Esophagus squamous epithelium (tissue), 5 donors: Measurements from ENCODE around the gene CTSO. TPM values are rescaled to one million over a fixed set of nuclear protein-coding genes. Genes with fewer than 3 reads are reported as not detected.

ENCODE experiments used
- DNase-seq: peaks from one replicate; lab custom pipeline; 2025; lab: John Stamatoyannopoulos, UW
- H3K27ac ChIP-seq, 4 donors: fragments of 200-600 bp; sonication (generic); one replicate each; pipeline ENCODE4 v1.5.1; 2016 to 2019; ENCODE audit warnings: mild to moderate bottlenecking in 1 of 4
- H3K27me3 ChIP-seq, 4 donors: fragments of 200-600 bp; sonication (generic); 1 replicate in 3 of 4; 2 replicates in 1 of 4; pipeline versions ENCODE4 v1.5.1 to v1.6.0; 2017 to 2021; ENCODE audit warnings: antibody characterized with exemption in 1 of 4
- H3K36me3 ChIP-seq, 3 donors: fragments of 200-600 bp; sonication (generic); one replicate each; pipeline ENCODE4 v1.5.1; 2016 to 2019
- H3K4me1 ChIP-seq, 3 donors: fragments of 200-600 bp; sonication (generic); one replicate each; pipeline ENCODE4 v1.5.1; 2017 to 2019
- H3K4me3 ChIP-seq, 4 donors: fragments of 200-600 bp; sonication (generic); 1 replicate in 3 of 4; 2 replicates in 1 of 4; pipeline ENCODE4 v1.5.1; 2016 to 2019; ENCODE audit warnings: mild to moderate bottlenecking in 2 of 4, moderate library complexity in 1 of 4
- H3K9me3 ChIP-seq, 3 donors: fragments of 200-600 bp; sonication (generic); one replicate each; pipeline ENCODE4 v1.5.1; 2016 to 2019
- CTCF ChIP-seq, 6 experiments: fragments of 450-650 bp in 4 of 6; fragments of 200-600 bp in 2 of 6; sonication (generic) in 2 of 6; IDR thresholded peaks; one replicate each; pipeline ENCODE4 v1.5.1; 2016 to 2019; ENCODE audit warnings: antibody characterized with exemption in 6 of 6, mild to moderate bottlenecking in 4 of 6, moderate library complexity in 4 of 6
- POLR2A ChIP-seq, 4 donors: fragments of 450-650 bp; IDR thresholded peaks; one replicate each; pipeline ENCODE4 v1.6.1; 2017; ENCODE audit warnings: antibody characterized with exemption in 4 of 4, mild to moderate bottlenecking in 4 of 4, moderate library complexity in 3 of 4
- WGBS, 2 donors: methylation state at CpG; one replicate each; pipeline ENCODE4 v1.1.5; 2018; 5-methylcytosine and 5-hydroxymethylcytosine counted together
- intact Hi-C: fragments of 100-400 bp; cut with DNase I; formaldehyde crosslinking; loops from one replicate; pipeline ENCODE4 v1.15.0; 2022
- total RNA-seq, 4 donors: library from RNA; depleted of rRNA; stranded (reverse); fragments of >200 nt; gene quantifications; one replicate each; pipeline ENCODE4 v1.1.0, GENCODE V29; 2016
- donor health status: DM: yes; HTN: yes; CAD: no.

CTSO gene
- total RNA-seq, 4 donors from 2014 or later, result 1.6 to 11.3 (median 6.7) TPM

- no peak for DNase-seq
- Histone ChIP-seq H3K4me1 (no peaks in the 10 kb centered on the region), H3K36me3 (peaks cover 0 to 44% (median 0%) of the 10 kb centered on the region in 3 donors), H3K27me3 (no peaks in the 10 kb centered on the region), H3K4me3 (no peak overlapping the region), H3K9me3 (no peaks in the 10 kb centered on the region), H3K27ac (no peak overlapping the region)
- 91 to 98% methylated on average over 3 of the region's 3 CpGs for WGBS, 2 donors
- TF ChIP-seq CTCF (IDR thresholded peaks at IDR 0.05) (no peak), POLR2A (IDR thresholded peaks at IDR 0.05) (no peak)
- intact Hi-C loops, result no loop called here
These were observed 23.8 kb downstream of the CTSO start for GRCh38 chr4:155929833-155930232.

GRCh38 chr4:155924637-155925036, 29.0 kb downstream of the CTSO start:
- peaks cover 0 to 39% (median 0%) of the 10 kb centered on the region in 3 donors for H3K36me3 ChIP-seq
- no peaks in the 10 kb centered on the region for H3K4me1 ChIP-seq
- no peak overlapping the region for H3K27ac ChIP-seq
- intact Hi-C loops, result no loop called here
- no peak overlapping the region for H3K4me3 ChIP-seq
- WGBS, 2 donors, result 54% methylated on average over 3 of the region's 3 CpGs
- no peaks in the 10 kb centered on the region for H3K27me3 ChIP-seq
- DNase-seq, result no peak
- H3K9me3 ChIP-seq, result no peaks in the 10 kb centered on the region
- TF ChIP-seq POLR2A (IDR thresholded peaks at IDR 0.05) (no peak), CTCF (IDR thresholded peaks at IDR 0.05) (no peak)

- intact Hi-C loops, result no loop called here
- H3K27me3 ChIP-seq, result no peaks in the 10 kb centered on the region
- 85 to 100% methylated on average over 1 of the region's 1 CpG for WGBS, 2 donors
- DNase-seq, result no peak
- no peaks in the 10 kb centered on the region for H3K9me3 ChIP-seq
- H3K36me3 ChIP-seq, result peaks cover 0 to 15% (median 0%) of the 10 kb centered on the region in 3 donors
- TF ChIP-seq CTCF (IDR thresholded peaks at IDR 0.05) (no peak), POLR2A (IDR thresholded peaks at IDR 0.05) (no peak)
- no peaks in the 10 kb centered on the region for H3K4me1 ChIP-seq
- H3K4me3 ChIP-seq, result no peak overlapping the region
- H3K27ac ChIP-seq, result no peak overlapping the region
These were observed 32.1 kb downstream of the CTSO start for GRCh38 chr4:155921597-155921996.

GRCh38 chr4:155914782-155915181, 38.9 kb downstream of the CTSO start:
- Histone ChIP-seq H3K27ac (no peak overlapping the region), H3K27me3 (no peaks in the 10 kb centered on the region), H3K4me1 (no peaks in the 10 kb centered on the region), H3K4me3 (no peak overlapping the region), H3K36me3 (no peaks in the 10 kb centered on the region), H3K9me3 (no peaks in the 10 kb centered on the region)
- intact Hi-C loops, result no loop called here
- no peak for DNase-seq
- WGBS, 2 donors, result 46% methylated on average over 5 of the region's 5 CpGs
- TF ChIP-seq POLR2A (IDR thresholded peaks at IDR 0.05) (no peak), CTCF (IDR thresholded peaks at IDR 0.05) (no peak)

- Histone ChIP-seq H3K27me3 (no peaks in the 10 kb centered on the region), H3K9me3 (no peaks in the 10 kb centered on the region), H3K27ac (no peak overlapping the region), H3K36me3 (no peaks in the 10 kb centered on the region), H3K4me1 (peaks cover 0 to 6% (median 0%) of the 10 kb centered on the region in 3 donors), H3K4me3 (no peak overlapping the region)
- WGBS, 2 donors, result 79 to 88% methylated on average over 1 of the region's 1 CpG
- TF ChIP-seq CTCF (IDR thresholded peaks at IDR 0.05) (no peak), POLR2A (IDR thresholded peaks at IDR 0.05) (no peak)
- no peak for DNase-seq
- intact Hi-C loops, result no loop called here
These were observed 41.8 kb downstream of the CTSO start for GRCh38 chr4:155911905-155912304.
